ENCODE results near the gene CMC2.

DNA sequence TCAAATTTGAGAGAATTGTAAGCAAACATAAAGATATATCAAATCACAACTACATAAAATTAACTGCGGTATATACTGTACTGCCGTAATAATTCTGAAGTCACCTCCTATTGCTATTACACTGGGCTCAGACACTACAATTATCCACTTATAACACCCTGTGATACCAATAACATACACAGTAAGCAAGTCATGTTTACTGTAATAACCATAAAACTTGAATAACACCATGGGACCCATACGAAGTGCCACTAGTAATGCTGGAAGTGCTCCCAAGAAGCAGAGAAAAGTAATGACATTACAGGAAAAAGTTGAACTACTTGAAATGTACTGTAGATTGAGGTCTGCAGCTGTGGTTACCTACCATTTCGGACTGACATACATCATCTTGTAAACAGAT lies 24.0 kb downstream of the CMC2 start:
- no peak for TF ChIP-seq EZH2phosphoT487 (IDR thresholded peaks at IDR 0.05; ENCODE audit: borderline replicate concordance, low read depth, low read length)
- TF ChIP-seq, protein P1, sequence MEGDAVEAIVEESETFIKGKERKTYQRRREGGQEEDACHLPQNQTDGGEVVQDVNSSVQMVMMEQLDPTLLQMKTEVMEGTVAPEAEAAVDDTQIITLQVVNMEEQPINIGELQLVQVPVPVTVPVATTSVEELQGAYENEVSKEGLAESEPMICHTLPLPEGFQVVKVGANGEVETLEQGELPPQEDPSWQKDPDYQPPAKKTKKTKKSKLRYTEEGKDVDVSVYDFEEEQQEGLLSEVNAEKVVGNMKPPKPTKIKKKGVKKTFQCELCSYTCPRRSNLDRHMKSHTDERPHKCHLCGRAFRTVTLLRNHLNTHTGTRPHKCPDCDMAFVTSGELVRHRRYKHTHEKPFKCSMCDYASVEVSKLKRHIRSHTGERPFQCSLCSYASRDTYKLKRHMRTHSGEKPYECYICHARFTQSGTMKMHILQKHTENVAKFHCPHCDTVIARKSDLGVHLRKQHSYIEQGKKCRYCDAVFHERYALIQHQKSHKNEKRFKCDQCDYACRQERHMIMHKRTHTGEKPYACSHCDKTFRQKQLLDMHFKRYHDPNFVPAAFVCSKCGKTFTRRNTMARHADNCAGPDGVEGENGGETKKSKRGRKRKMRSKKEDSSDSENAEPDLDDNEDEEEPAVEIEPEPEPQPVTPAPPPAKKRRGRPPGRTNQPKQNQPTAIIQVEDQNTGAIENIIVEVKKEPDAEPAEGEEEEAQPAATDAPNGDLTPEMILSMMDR (conservative IDR thresholded peaks at IDR 0.05; ENCODE audit: low read length) = no peak

Data from OCI-LY7 (cell line).